ENCODE results near the gene CALU.

DNA sequence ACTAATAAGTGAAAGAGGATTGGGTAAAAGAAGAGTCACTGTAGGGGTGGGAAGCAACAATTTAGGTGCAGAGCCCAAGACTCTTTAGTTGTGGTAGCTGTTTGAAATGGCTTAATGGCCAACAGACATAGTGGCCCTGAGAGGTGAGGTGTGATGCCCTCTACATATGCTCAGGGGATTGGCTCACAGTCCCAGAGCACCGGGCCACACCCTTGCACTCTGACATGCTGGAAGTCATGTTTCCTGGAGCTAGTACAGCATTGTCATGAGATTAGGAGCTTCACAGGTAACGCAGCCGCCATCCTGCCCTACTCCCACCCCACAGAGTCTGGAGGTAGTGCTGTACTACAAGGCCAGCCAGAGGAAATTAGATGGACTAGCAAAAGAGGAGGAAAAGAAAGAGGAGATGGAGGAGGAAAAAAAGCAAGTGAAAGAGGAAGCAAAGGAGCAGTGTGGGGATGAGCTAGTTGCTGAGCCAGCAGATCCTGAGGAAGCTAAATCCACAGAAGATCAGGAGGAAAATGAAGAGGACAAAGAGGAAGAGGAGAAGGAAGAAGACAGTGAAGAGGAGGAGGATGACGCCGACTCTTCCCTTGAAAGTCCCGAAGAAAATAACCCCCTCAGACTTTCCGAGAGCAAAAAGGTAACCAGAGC, 76.3 kb downstream of the CALU start:
- TF ChIP-seq CTCF (conservative IDR thresholded peaks at IDR 0.05) (no peak), ZFX (IDR thresholded peaks at IDR 0.05) (no peak)
